A673 (cell line): ENCODE measurements around the gene TRIM32.

Experiments used
- CTCF ChIP-seq: fragments of 300-800, 200-600 bp; sonication (generic); conservative IDR thresholded peaks from 2 replicates; pipeline ENCODE4 v1.5.1; 2017; ENCODE audit warnings: low read depth, mild to moderate bottlenecking, antibody characterized with exemption, low read length, moderate library complexity, mixed read lengths
- EZH2 ChIP-seq: fragments of 200-600 bp; sonication (generic); IDR thresholded peaks from 2 replicates; pipeline ENCODE4 v1.6.1; 2017; ENCODE audit warnings: borderline replicate concordance, low read depth, mild to moderate bottlenecking, mixed read lengths, antibody characterized with exemption, low read length; ENCODE audit not compliant: poor library complexity, severe bottlenecking

GRCh38 chr9:116693233-116693731, 6.2 kb downstream of the TRIM32 start:
- TF ChIP-seq CTCF, result no peak
- no peak for TF ChIP-seq EZH2
